HL-60 (cell line): ENCODE measurements around the gene DIP2A.

Experiments used
- DNase-seq, 2 experiments: peaks; one replicate each; pipeline ENCODE4 v3.0.0-alpha.2; 2010 to 2020; ENCODE audit warnings: low read depth in 1 of 2, low spot score in 1 of 2
- H3K27ac ChIP-seq: fragments of 250-450 bp; sonication (Bioruptor Pico); replicated peaks from 2 replicates; pipeline ENCODE4 v1.5.1; 2020; ENCODE audit warnings: mild to moderate bottlenecking, moderate library complexity
- H3K27me3 ChIP-seq: fragments of 250-450 bp; sonication (Bioruptor Pico); 2 replicates; pipeline ENCODE4 v1.5.1; 2021; ENCODE audit warnings: mild to moderate bottlenecking, moderate library complexity; ENCODE audit not compliant: insufficient read depth, poor library complexity, severe bottlenecking
- H3K4me3 ChIP-seq: replicated peaks from 2 replicates; pipeline ENCODE4 v1.5.1; 2011; ENCODE audit warnings: mild to moderate bottlenecking, control low read depth, low read length; ENCODE audit not compliant: insufficient read depth
- CTCF ChIP-seq: IDR thresholded peaks from one replicate; pipeline ENCODE4 v1.5.1; 2011; ENCODE audit warnings: low read length, control low read depth, inconsistent platforms; ENCODE audit not compliant: insufficient read depth
- GABPA ChIP-seq: IDR thresholded peaks from 2 replicates; pipeline ENCODE4 v1.6.1; 2012; ENCODE audit warnings: low read depth
- POLR2AphosphoS5 ChIP-seq: IDR thresholded peaks from 2 replicates; pipeline ENCODE4 v1.6.1; 2012; ENCODE audit warnings: low read depth
- REST ChIP-seq: IDR thresholded peaks from 2 replicates; pipeline ENCODE4 v1.6.1; 2012; ENCODE audit warnings: low read depth; ENCODE audit not compliant: insufficient replicate concordance
- SPI1 ChIP-seq: IDR thresholded peaks from 2 replicates; pipeline ENCODE4 v1.6.1; 2012; ENCODE audit warnings: low read depth, mild to moderate bottlenecking, borderline replicate concordance

The DIP2A gene

GRCh38 chr21:46427516-46427915 lies 31.2 kb upstream of the DIP2A start:
- TF ChIP-seq REST: no peak
- no peak for TF ChIP-seq GABPA
- no peak for TF ChIP-seq SPI1
- no peak for TF ChIP-seq CTCF
- TF ChIP-seq POLR2AphosphoS5: no peak
- no peak overlapping the region for H3K27ac ChIP-seq
- no peak for DNase-seq

GRCh38 chr21:46428286-46428685 lies 30.4 kb upstream of the DIP2A start:
- TF ChIP-seq GABPA (no peak), POLR2AphosphoS5 (no peak)

More at GRCh38 chr21:46427516-46427915, 31.2 kb upstream of the DIP2A start:
- Histone ChIP-seq H3K27me3 (no peaks in the 10 kb centered on the region), H3K4me3 (no peak overlapping the region)

GRCh38 chr21:46428987-46429710 lies 29.5 kb upstream of the DIP2A start:
- Histone ChIP-seq H3K27ac (no peak overlapping the region), H3K4me3 (no peak overlapping the region), H3K27me3 (no peaks in the 10 kb centered on the region)
- TF ChIP-seq REST: no peak
- TF ChIP-seq POLR2AphosphoS5: no peak
- no peak for TF ChIP-seq GABPA
- TF ChIP-seq CTCF: no peak
- no peak for TF ChIP-seq SPI1
- DNase-seq: no peak

More at GRCh38 chr21:46428286-46428685, 30.4 kb upstream of the DIP2A start:
- Histone ChIP-seq H3K27me3 (no peaks in the 10 kb centered on the region), H3K27ac (no peak overlapping the region), H3K4me3 (no peak overlapping the region)
- DNase-seq: no peak

- H3K27me3 ChIP-seq: no peaks in the 10 kb centered on the region
- no peak overlapping the region for H3K4me3 ChIP-seq
- TF ChIP-seq POLR2AphosphoS5: no peak
- TF ChIP-seq CTCF: no peak
- TF ChIP-seq GABPA: no peak
- TF ChIP-seq SPI1: no peak
- no peak for TF ChIP-seq REST
- DNase-seq: no peak
- no peak overlapping the region for H3K27ac ChIP-seq
Observed at GRCh38 chr21:46429754-46430681, 28.7 kb upstream of the DIP2A start.
